ENCODE data around the gene GET4. TPM values are rescaled to one million over a fixed set of nuclear protein-coding genes. Genes with fewer than 3 reads are reported as not detected.

The GET4 gene
- total and polyA plus RNA-seq, 2 of the 13 experiments (the other 11 are each of a cell fraction or from before 2014, with no cell fraction given) = 28.2 to 35.2 TPM

GRCh38 chr7:927031-927671 lies 50.8 kb downstream of the GET4 start (continued):
- TF ChIP-seq HMGA1 (CRISPR knock-in tag; conservative IDR thresholded peaks at IDR 0.05) (no peak), BCL6 (CRISPR knock-in tag; IDR thresholded peaks at IDR 0.05) (no peak), CERS6 (CRISPR knock-in tag; IDR thresholded peaks at IDR 0.05) (no peak), ZNF572 (CRISPR knock-in tag; IDR thresholded peaks at IDR 0.05) (no peak), ZBTB49 (CRISPR knock-in tag; IDR thresholded peaks at IDR 0.05; ENCODE audit: borderline replicate concordance) (no peak), CEBPG (CRISPR knock-in tag; IDR thresholded peaks at IDR 0.05) (no peak), ELF3 (CRISPR knock-in tag; IDR thresholded peaks at IDR 0.05) (no peak), ZBTB46 (CRISPR knock-in tag; IDR thresholded peaks at IDR 0.05; ENCODE audit: borderline replicate concordance) (no peak), ZNF652 (CRISPR knock-in tag; IDR thresholded peaks at IDR 0.05; ENCODE audit: borderline replicate concordance, low read depth) (no peak), MEIS1 (CRISPR knock-in tag; IDR thresholded peaks at IDR 0.05; ENCODE audit: borderline replicate concordance) (no peak), ZBTB10 (CRISPR knock-in tag; IDR thresholded peaks at IDR 0.05; ENCODE audit: borderline replicate concordance) (no peak), SRF (IDR thresholded peaks at IDR 0.05; ENCODE audit: low read depth, low read length) (no peak), BRF2 (CRISPR knock-in tag; IDR thresholded peaks at IDR 0.05) (no peak), ONECUT2 (CRISPR knock-in tag; IDR thresholded peaks at IDR 0.05) (no peak), ZBTB3 (CRISPR knock-in tag; IDR thresholded peaks at IDR 0.05; ENCODE audit: borderline replicate concordance, low read depth) (no peak), TFAP4 (IDR thresholded peaks at IDR 0.05; ENCODE audit: borderline replicate concordance, low read depth) (peak; percentile 28; the same call in 1 of the 2 replicates), PAWR (CRISPR knock-in tag; IDR thresholded peaks at IDR 0.05; ENCODE audit: borderline replicate concordance) (no peak), ZNF124 (CRISPR knock-in tag; IDR thresholded peaks at IDR 0.05) (no peak), PLSCR1 (CRISPR knock-in tag; IDR thresholded peaks at IDR 0.05; ENCODE audit: borderline replicate concordance) (no peak)

All from HepG2 (cell line).